ENCODE measurements around the gene HHAT. TPM values are rescaled to one million over a fixed set of nuclear protein-coding genes. Genes with fewer than 3 reads are reported as not detected.
A peak's percentile ranks its signal among the peaks of the same experiment; 100 is the strongest.

The HHAT gene
- total RNA-seq, 2 donors from 2014 or later = 1.2 to 1.5 TPM

- no peaks in the 10 kb centered on the region for H3K27me3 Mint-ChIP-seq (ENCODE audit: low read depth)
- H3K9me3 Mint-ChIP-seq = no peaks in the 10 kb centered on the region
- no peaks in the 10 kb centered on the region for H3K4me1 Mint-ChIP-seq (ENCODE audit: low read depth)
- H3K4me3 Mint-ChIP-seq = no peak overlapping the region
- no peak for ATAC-seq (replicated peaks in 1 of 2)
- DNase-seq = no peak
- H3K36me3 Mint-ChIP-seq (ENCODE audit: insufficient read depth in 2 of 2) = peaks cover 0 to 1% of the 10 kb centered on the region in 2 donors
- H3K27ac Mint-ChIP-seq = no peak overlapping the region
Measured at GRCh38 chr1:210516697-210517459, 188.2 kb downstream of the HHAT start.

DNA sequence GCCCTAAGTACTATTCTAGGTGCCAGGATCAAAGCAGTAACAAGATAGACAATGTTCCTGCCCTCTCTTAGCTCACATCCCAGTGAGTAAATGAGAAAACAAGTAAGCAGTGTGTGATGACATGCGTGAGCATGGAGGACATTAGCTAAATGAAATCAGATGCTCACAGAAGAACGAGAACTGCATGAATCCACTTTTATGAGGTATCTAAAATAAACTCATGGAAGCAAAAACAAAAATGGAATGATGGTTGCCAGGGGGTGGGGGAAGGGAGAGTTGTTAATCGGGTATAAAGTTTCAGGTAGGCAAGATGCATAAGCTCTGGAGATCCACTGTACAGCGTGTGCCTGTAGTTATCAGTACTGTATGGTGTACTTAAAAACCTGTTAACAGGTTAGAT, 195.1 kb downstream of the HHAT start:
- no peak for DNase-seq
- H3K27me3 Mint-ChIP-seq (ENCODE audit: low read depth) = peaks cover 7% of the 10 kb centered on the region
- H3K9me3 Mint-ChIP-seq = no peaks in the 10 kb centered on the region
- no peak overlapping the region for H3K4me3 Mint-ChIP-seq
- H3K27ac Mint-ChIP-seq = no peak overlapping the region
- H3K36me3 Mint-ChIP-seq (ENCODE audit: insufficient read depth in 2 of 2) = peaks cover 0 to 1% of the 10 kb centered on the region in 2 donors
- H3K4me1 Mint-ChIP-seq (ENCODE audit: low read depth) = no peaks in the 10 kb centered on the region
- ATAC-seq (replicated peaks in 1 of 2) = no peak

DNA sequence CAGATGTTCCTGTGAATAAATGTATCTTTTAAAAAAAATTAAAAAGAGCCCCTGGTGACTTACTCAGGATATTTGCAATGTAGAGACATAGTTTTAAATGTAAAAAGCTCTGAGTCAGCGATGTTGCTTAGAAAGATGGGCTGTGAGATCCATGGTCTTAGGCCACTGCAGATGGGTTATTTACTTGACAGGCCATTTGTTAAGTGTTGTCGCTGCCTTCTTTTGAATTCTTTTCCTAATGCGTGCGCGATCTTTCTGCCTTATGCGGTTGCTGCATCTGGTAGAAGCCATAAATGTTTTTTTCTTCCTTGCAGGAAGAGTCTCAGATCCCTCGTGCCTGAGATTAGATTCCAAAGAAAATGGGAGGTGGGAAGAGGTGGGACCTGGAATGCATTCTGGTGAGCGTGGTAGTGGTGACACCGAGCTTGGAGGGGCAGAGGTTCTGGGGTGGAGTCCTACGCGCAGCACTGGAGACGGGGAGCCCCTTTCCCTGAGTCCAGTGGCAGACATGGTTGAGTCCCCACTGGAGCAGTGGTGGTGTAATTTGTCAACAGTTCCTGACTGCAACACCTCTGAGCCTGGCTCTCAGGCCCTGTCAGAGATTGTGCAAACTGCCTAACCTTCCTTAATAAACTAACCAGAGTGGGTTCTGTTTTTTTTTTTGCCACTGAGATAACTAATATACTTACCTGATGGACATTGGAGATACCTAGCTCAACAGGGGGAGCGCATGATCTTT, 197.2 kb downstream of the HHAT start:
- Mint-ChIP-seq H3K4me3 (no peak overlapping the region), H3K4me1 (ENCODE audit: low read depth) (no peaks in the 10 kb centered on the region), H3K36me3 (ENCODE audit: insufficient read depth in 2 of 2) (no peaks in the 10 kb centered on the region), H3K27me3 (ENCODE audit: low read depth) (peaks cover 7% of the 10 kb centered on the region), H3K9me3 (no peaks in the 10 kb centered on the region), H3K27ac (no peak overlapping the region)
- no peak for DNase-seq
- no peak for ATAC-seq (replicated peaks in 1 of 2)

DNA sequence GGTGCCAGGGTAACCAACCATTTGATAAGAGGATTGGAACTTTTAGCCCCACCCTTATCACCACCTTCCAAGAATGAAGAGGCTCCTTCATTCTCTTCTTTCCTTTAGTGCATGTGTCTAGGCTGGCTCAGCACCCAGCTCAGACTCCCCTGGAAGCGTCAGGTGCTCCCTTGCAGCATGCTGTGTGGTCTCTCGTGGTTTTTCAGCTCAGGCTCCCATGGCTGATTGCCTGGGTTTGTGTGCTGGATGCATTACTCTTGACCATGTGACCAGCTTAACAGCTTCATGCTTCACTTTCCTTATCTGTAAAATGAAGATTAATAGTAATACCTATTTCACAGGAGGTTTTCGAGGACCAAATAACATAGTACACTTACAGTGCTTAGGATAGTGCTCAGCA, 198.4 kb downstream of the HHAT start:
- Mint-ChIP-seq H3K36me3 (ENCODE audit: insufficient read depth in 2 of 2) (no peaks in the 10 kb centered on the region), H3K9me3 (no peaks in the 10 kb centered on the region), H3K27me3 (ENCODE audit: low read depth) (peaks cover 7% of the 10 kb centered on the region), H3K27ac (no peak overlapping the region), H3K4me3 (no peak overlapping the region), H3K4me1 (ENCODE audit: low read depth) (no peaks in the 10 kb centered on the region)
- DNase-seq (no peak), ATAC-seq (replicated peaks in 1 of 2) (no peak)

GRCh38 chr1:210531475-210532222, 202.9 kb downstream of the HHAT start:
- H3K4me3 Mint-ChIP-seq = no peak overlapping the region
- H3K27me3 Mint-ChIP-seq (ENCODE audit: low read depth) = no peaks in the 10 kb centered on the region
- no peaks in the 10 kb centered on the region for H3K9me3 Mint-ChIP-seq
- H3K4me1 Mint-ChIP-seq (ENCODE audit: low read depth) = no peaks in the 10 kb centered on the region
- ATAC-seq (replicated peaks in 1 of 2) (no peak), DNase-seq (no peak)
- H3K36me3 Mint-ChIP-seq (ENCODE audit: insufficient read depth in 2 of 2) = no peaks in the 10 kb centered on the region
- no peak overlapping the region for H3K27ac Mint-ChIP-seq

DNA sequence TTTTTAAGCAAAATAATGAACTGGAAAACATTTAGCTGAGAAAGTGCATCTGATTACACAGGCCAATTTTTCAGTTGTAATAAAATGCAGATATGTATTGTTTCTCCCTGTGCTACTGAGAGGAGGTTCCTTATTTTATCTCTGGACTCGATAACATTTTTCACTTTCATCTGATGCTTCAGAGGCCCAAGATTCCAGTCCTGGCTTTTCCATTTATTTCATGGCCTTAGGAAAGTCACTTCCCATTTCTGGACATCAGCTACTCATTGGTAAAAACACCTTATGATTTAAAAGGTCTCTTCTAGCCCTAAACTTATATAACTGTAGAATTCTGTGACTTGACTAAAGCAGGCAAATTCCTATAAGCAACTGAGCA, 203.5 kb downstream of the HHAT start:
- DNase-seq (no peak), ATAC-seq (replicated peaks in 1 of 2) (no peak)
- H3K36me3 Mint-ChIP-seq (ENCODE audit: insufficient read depth in 2 of 2) = no peaks in the 10 kb centered on the region
- H3K9me3 Mint-ChIP-seq = no peaks in the 10 kb centered on the region
- no peak overlapping the region for H3K27ac Mint-ChIP-seq
- no peak overlapping the region for H3K4me3 Mint-ChIP-seq
- H3K4me1 Mint-ChIP-seq (ENCODE audit: low read depth) = no peaks in the 10 kb centered on the region
- H3K27me3 Mint-ChIP-seq (ENCODE audit: low read depth) = no peaks in the 10 kb centered on the region

GRCh38 chr1:210535761-210536160, 207.1 kb downstream of the HHAT start:
- no peak overlapping the region for H3K27ac Mint-ChIP-seq
- ATAC-seq (replicated peaks in 1 of 2) = no peak
- H3K4me1 Mint-ChIP-seq (ENCODE audit: low read depth) = no peaks in the 10 kb centered on the region
- H3K4me3 Mint-ChIP-seq = no peak overlapping the region
- no peaks in the 10 kb centered on the region for H3K27me3 Mint-ChIP-seq (ENCODE audit: low read depth)
- no peaks in the 10 kb centered on the region for H3K9me3 Mint-ChIP-seq
- no peak for DNase-seq
- no peaks in the 10 kb centered on the region for H3K36me3 Mint-ChIP-seq (ENCODE audit: insufficient read depth in 2 of 2)

- Mint-ChIP-seq H3K36me3 (ENCODE audit: insufficient read depth in 2 of 2) (no peaks in the 10 kb centered on the region), H3K9me3 (no peaks in the 10 kb centered on the region), H3K4me1 (ENCODE audit: low read depth) (no peaks in the 10 kb centered on the region), H3K4me3 (no peak overlapping the region), H3K27ac (no peak overlapping the region), H3K27me3 (ENCODE audit: low read depth) (no peaks in the 10 kb centered on the region)
- ATAC-seq (replicated peaks in 1 of 2) (no peak), DNase-seq (no peak)
Measured at GRCh38 chr1:210536254-210536961, 207.7 kb downstream of the HHAT start.

DNA sequence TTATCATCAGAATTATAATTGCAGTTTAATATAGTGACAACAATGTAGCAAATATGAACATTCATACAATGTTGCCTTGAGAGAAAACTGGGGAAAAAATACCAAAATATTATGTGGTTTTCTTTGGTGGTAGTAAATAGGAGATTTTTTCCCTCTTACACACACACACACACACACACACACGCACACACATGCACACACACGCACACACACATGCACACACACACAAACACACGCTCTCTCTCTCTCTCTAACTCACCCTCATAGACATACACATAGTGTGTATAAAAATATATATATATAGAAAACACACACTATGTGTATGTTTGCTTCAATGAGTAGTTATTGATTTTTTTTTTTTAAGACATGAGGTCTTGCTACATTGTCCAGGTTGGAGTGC, 211.6 kb downstream of the HHAT start:
- ATAC-seq (replicated peaks in 1 of 2) (no peak), DNase-seq (no peak)
- peaks cover 9% of the 10 kb centered on the region for H3K4me1 Mint-ChIP-seq (ENCODE audit: low read depth)
- H3K36me3 Mint-ChIP-seq (ENCODE audit: insufficient read depth in 2 of 2) = no peaks in the 10 kb centered on the region
- H3K4me3 Mint-ChIP-seq = no peak overlapping the region
- H3K9me3 Mint-ChIP-seq = no peaks in the 10 kb centered on the region
- no peaks in the 10 kb centered on the region for H3K27me3 Mint-ChIP-seq (ENCODE audit: low read depth)
- no peak overlapping the region for H3K27ac Mint-ChIP-seq

- Mint-ChIP-seq H3K27me3 (ENCODE audit: low read depth) (no peaks in the 10 kb centered on the region), H3K4me3 (peak overlapping the region in 1 of 2 donors; percentile 4), H3K36me3 (ENCODE audit: insufficient read depth in 2 of 2) (no peaks in the 10 kb centered on the region), H3K27ac (no peak overlapping the region), H3K9me3 (peaks cover 0 to 1% of the 10 kb centered on the region in 2 donors), H3K4me1 (ENCODE audit: low read depth) (peaks cover 9% of the 10 kb centered on the region)
- DNase-seq (no peak), ATAC-seq (replicated peaks in 1 of 2) (peak in 1 of 2 donors; percentile 23)
Measured at GRCh38 chr1:210541680-210542358, 213.1 kb downstream of the HHAT start.

DNA sequence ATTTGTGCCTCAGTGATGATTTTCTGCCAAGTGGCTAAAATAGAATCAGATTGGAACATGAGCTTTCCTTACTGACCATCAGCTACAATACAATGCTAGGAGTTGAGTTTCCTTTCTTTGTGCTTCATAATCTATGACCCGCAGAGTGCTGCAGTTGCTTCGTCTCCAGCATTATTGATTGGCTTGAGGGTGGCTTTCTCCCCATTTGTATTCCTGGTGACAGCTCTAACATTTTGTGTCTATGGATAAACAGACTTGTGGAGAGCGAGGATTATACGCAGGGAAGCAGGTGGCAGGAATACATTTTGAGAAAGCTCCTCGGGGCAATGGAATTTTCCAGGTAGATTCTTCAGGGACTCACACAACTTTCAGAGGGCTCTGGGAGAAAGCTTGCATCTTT, 223.2 kb downstream of the HHAT start:
- Mint-ChIP-seq H3K4me3 (no peak overlapping the region), H3K9me3 (peaks cover 0 to 2% of the 10 kb centered on the region in 2 donors), H3K36me3 (ENCODE audit: insufficient read depth in 2 of 2) (no peaks in the 10 kb centered on the region), H3K4me1 (ENCODE audit: low read depth) (no peaks in the 10 kb centered on the region), H3K27ac (no peak overlapping the region), H3K27me3 (ENCODE audit: low read depth) (peaks cover 6% of the 10 kb centered on the region)
- DNase-seq (no peak), ATAC-seq (replicated peaks in 1 of 2) (no peak)

GRCh38 chr1:210553711-210554110, 225.0 kb downstream of the HHAT start:
- H3K4me3 Mint-ChIP-seq = no peak overlapping the region
- no peaks in the 10 kb centered on the region for H3K36me3 Mint-ChIP-seq (ENCODE audit: insufficient read depth in 2 of 2)
- peaks cover 0 to 2% of the 10 kb centered on the region in 2 donors for H3K9me3 Mint-ChIP-seq
- ATAC-seq (replicated peaks in 1 of 2) (no peak), DNase-seq (no peak)
- no peaks in the 10 kb centered on the region for H3K4me1 Mint-ChIP-seq (ENCODE audit: low read depth)
- H3K27ac Mint-ChIP-seq = no peak overlapping the region
- H3K27me3 Mint-ChIP-seq (ENCODE audit: low read depth) = peaks cover 6% of the 10 kb centered on the region
